GM18508 (cell line): ENCODE measurements around the gene AKAP13.
"Not testable (repeated sequence)": the region's sequence is repeated elsewhere in the genome, so short reads cannot be mapped to it uniquely, and the experiment has no call there.

Experiments
- ATAC-seq: cut with Tn5 transposase; IDR thresholded peaks from one replicate; pipeline ENCODE4 v1.9.1; 2021; ENCODE audit warnings: moderate number of reproducible peaks; ENCODE audit not compliant: insufficient read depth, unreplicated experiment

AKAP13 gene

DNA sequence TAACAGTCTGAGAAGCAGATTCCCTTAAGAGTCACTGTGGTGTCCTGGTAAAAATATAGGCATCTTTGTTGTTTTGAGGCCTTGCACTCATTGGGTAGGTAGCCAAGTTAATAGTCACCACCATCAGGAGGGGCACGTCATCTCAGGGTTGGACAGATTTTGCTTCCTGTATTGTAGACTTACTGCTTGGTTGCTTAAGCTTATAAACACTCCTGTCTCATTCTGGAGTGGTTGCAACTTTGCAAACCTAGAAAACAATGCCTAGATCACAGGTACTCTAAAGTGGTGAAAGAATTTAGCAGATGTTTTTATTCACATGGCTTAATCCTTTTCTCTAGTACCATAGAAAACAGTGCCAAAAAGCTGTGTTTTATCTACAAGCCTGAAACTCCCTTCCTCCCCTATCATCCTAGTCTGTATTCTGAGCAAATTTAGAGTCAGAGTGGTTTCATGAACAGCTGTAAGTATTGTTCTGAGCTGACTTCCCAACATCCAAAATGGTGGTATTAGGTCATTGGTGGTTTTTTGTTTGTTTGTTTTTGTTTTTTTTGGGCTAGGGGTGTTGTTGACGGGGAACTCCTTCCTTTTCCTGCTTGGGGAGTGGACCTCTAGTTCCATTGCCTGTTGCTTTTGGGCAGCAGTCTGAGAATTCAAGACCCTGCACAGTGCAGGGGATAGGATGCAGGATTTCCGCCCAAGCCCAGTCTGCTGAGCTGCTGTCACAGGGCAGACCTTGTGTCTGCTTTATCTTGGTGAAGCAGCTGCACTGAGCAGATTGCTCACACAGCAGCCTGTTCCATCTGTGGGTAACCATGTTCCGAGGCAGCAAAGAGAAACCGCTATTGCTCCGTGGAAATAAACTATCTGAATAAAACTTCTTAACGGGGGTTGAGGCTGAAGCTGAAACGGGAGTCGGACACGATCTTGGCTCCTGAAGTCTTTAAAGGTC is 202.0 kb downstream of the AKAP13 start:
- ATAC-seq = no peak

DNA sequence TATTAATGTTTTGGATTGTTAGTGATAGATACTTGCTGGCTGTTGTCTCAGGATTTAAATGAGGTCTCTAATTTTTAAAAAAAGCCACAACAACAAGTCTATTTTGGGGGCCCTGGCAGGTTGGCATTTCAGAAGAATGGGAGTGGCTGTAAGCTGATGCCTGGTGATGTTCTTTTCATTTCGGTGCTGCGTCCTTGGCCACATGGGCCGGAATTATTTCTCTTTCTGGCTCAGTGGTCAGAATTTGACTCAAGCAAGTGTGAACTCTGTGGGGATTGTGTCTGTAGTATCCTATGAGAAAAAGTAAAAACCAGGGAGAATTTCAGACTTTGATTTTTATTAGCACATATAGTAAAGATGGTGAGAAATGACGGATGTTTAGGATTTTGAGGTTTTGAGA is 203.0 kb downstream of the AKAP13 start:
- no peak for ATAC-seq

GRCh38 chr15:85583923-85584390 is 203.6 kb downstream of the AKAP13 start:
- peak; percentile 49 for ATAC-seq

- ATAC-seq = no peak
Measured at GRCh38 chr15:85584872-85585271, 204.5 kb downstream of the AKAP13 start.

DNA sequence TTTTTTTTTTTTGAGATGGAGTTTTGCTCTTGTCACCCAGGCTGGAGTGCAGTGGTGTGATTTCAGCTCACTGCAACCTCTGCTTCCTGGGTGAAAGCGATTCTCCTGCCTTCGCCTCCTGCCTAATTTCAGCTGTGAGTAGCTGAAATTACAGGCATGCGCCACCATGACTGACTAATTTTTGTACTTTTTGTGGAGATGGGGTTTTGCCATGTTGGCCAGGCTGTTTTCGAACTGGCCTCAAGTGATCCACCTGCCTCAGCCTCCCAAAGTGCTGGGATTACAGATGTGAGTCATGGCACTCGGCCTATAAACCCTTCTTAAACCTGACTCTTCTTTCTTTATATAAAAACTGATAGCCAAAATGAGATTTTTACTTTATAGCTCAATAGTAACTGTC is 205.8 kb downstream of the AKAP13 start:
- not testable (repeated sequence) for ATAC-seq

- no peak for ATAC-seq
Measured at GRCh38 chr15:85587707-85588411, 207.5 kb downstream of the AKAP13 start.

DNA sequence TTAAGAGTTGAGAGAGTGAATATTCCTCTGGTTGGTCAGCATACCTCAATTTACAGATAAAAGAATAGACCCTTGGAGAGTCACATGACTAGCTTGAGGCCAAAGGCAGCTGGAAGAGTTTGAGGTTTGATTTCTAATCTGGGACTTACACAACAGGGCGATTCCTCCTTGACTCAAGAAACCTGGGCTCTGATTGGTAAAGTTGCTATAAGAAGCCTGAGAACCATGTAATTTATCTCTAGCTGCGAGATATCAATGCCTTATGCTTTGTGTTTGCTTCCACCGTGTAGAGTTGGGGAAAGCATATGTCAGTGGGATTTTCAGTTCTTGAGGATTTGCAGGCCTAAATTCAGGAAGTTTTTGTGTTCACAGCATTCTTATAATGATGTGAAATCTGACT is 208.3 kb downstream of the AKAP13 start:
- no peak for ATAC-seq

- no peak for ATAC-seq
Measured at GRCh38 chr15:85589851-85590250, 209.4 kb downstream of the AKAP13 start.

DNA sequence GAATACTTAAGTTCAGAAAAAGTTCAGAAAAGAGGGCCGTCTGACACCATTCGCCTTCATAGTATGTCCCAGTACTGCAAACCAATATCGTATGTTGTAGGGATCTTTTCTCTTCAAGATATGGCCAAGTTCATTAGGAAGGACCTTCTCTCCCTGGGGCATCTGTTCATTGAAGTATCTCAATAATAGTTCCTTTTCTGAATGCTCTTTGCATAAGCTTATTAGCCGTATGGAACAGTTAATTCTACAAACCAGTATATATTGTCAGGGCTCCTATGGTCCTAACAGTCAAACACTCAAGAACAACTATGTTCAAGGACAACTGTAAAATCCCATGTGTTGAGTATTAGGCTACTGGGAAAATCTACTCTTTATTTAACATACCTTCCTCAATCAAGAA is 211.2 kb downstream of the AKAP13 start:
- no peak for ATAC-seq

DNA sequence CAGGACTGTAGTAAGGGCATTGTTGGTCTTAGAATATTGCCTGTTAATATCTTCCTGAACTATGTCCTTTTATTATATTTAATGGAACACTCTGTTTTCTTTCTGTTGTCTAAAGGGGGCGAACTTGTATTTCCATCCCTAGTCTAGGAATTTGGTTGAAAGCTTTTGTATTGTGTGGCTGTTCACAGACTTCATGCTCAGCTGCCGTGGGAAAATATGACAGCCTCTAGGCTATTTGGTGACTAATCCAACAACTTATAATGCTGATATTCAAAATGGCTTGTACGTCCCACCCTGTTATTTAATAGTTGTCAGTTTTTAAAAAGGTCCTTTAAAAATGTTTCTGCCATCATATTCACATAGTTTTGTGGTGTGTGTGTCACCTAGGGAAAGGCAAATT is 211.7 kb downstream of the AKAP13 start:
- ATAC-seq = no peak

GRCh38 chr15:85593809-85594445 is 213.5 kb downstream of the AKAP13 start:
- ATAC-seq = no peak

DNA sequence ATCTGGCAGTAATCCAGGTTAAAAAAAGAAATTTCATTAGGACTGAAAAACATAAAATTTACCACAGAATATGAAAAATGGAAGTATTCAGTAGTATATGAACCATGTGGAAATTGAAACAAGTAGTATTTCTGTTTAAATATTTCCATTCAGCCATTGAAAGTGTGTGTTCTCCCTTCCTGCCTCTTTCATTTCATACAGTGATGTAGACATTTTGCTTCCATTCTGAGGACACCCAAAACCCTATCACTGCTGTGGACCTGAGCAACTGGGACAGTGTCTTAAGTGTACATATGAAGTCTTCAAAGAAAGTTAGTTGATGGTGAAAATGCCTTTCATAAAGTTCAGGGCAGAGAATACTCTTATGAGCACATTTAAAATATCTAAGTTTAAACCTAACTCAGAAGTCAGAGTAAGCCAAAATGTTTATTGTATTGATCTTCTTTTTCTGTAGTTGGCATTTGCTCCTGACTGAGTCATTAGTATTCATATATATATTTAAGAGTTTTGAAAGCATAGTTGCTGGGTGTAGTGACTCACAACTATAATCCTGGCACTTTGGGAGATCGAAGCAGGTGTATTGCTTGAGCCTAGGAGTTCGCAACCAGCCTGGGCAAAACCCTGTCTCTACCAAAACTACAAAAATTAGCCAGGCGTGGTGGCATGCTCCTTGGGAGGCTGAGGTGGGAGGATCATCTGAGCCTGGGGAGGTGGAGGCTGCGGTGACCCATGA is 215.6 kb downstream of the AKAP13 start:
- no peak for ATAC-seq

GRCh38 chr15:85597155-85597815 is 216.9 kb downstream of the AKAP13 start:
- ATAC-seq = no peak

DNA sequence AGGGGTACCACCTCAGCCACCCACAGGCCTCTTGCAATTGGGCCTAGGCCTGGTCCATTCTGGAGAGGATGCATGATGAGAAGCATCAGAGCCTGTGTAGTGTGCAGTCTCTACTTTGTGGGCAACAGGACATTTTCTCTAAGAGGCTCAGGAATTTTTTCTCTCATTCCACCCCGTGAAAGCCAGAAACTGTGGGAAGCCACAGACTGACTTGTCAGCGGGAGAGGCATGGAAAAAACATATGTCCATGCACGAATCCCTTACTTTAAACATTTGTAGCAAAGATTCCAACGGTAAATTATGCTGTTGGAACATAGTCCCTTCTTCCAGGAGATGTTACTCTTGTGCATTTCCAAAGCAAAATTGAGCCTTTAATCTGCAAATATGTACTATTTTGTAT is 217.8 kb downstream of the AKAP13 start:
- no peak for ATAC-seq

DNA sequence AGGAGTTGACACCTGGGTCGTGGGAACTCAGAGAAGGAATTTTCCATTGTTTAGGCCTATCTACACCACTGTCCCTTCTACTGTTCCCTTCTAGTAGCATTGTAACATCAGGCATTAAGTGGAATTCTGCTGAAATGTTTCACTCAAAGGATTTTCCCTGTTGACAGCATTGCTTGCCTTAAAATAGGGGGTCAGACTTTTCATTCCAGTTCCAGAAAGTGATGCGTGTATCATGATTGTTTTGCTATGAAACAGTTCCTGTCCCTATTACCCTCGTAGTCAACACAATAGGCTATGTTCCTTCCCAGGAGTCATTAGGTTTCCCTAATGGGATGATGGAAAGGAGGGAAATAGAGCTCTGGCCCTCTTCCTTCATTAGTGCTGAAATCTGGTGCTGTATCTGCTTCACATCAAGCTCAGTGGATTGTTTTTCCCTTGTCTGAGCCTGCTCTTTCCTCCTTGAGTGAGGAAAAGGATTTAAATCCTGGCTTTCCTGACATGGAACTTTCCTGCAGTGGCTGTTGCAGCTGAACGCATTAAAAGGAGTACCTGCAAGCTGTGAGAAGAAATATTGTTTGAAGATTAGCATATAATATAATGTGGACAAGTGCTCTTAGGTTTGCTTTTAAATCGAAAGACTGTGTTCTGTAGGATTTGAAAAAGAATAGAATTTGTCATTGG is 218.5 kb downstream of the AKAP13 start:
- no peak for ATAC-seq

GRCh38 chr15:85600001-85600400 is 219.6 kb downstream of the AKAP13 start:
- ATAC-seq = no peak

DNA sequence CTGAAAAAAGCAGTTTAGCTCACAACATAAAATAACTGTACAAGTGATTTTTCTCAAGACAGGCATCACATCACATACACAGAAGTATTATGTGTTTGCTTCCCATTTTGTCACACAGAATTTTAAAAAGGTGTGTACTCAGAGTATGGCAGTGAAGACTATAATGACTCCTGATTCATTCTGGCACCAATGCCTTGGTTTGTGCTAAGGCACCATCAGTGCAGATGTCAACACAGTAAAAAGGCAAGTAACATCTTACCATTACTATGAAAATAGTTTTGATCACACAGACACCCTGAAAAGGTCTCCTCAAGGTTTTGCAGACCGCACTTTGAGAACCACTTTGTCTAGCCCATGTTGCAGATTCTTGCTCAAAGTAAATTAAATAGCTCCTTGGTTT is 222.8 kb downstream of the AKAP13 start:
- no peak for ATAC-seq

DNA sequence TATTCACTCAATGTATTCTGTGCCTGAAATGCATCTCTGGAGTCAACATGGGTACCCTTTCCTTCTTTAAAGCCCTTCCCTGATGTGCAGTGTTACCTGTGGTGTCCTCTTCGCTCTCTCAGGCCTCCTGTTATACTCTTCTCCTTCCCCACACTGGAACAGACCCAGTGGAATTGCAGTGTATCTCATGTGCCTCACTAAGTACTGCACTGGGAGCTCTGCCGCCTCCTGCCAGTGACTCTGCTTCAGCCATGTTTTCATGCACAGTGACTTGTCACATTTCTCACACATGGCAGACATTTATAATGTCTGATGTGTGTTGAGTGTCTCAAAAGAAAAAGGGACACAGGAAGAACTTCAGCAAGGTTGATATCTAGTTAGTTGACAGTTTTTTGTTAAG is 223.3 kb downstream of the AKAP13 start:
- ATAC-seq = no peak

- no peak for ATAC-seq
Measured at GRCh38 chr15:85604194-85604593, 223.8 kb downstream of the AKAP13 start.
